B cell (primary cell): Measurements from ENCODE around the gene TOM1L2. TPM values are rescaled to one million over a fixed set of nuclear protein-coding genes. Genes with fewer than 3 reads are reported as not detected.

Source experiments
- ATAC-seq: fragments of 200-7000 bp; cut with Tn5 transposase; one replicate; pipeline ENCODE4 v1.10.0; 2021; ENCODE audit warnings: low read depth, mild to moderate bottlenecking, moderate number of reproducible peaks, moderate library complexity
- CTCF ChIA-PET: fragments of 350-600 bp; sonication (Branson Sonifier 250); formaldehyde crosslinking; loops from one replicate; lab custom pipeline; 2021; ENCODE audit warnings: antibody characterized with exemption, inconsistent platforms; lab: Charles Lee
- POLR2A ChIA-PET: fragments of 350-600 bp; sonication (Branson Sonifier 250); formaldehyde crosslinking; loops from one replicate; lab custom pipeline; 2021; ENCODE audit warnings: antibody characterized with exemption; lab: Charles Lee
- DNase-seq: peaks from one replicate; pipeline ENCODE4 v3.0.0; 2013
- H2AFZ ChIP-seq: 2 replicates; pipeline ENCODE4 v1.6.1; 2012; ENCODE audit warnings: mild to moderate bottlenecking, low read depth, low read length; ENCODE audit not compliant: insufficient read depth, poor library complexity, severe bottlenecking
- H3K27ac ChIP-seq, 2 donors: 1 replicate in 1 of 2; 2 replicates in 1 of 2; pipeline ENCODE4 v1.5.1; 2012 to 2013; ENCODE audit warnings: low read length in 2 of 2, mild to moderate bottlenecking in 2 of 2, moderate library complexity in 1 of 2
- H3K27me3 ChIP-seq, 4 experiments: fragments of 200-600 bp in 1 of 4; sonication (generic) in 1 of 4; replicated peaks in 1 of 4; 1 replicate in 2 of 4; 2 replicates in 2 of 4; pipeline versions ENCODE4 v1.6.1 to v1.7.0; 2013 to 2016; ENCODE audit warnings: low read length in 3 of 4, mild to moderate bottlenecking in 2 of 4, mixed read lengths in 1 of 4, moderate library complexity in 1 of 4; ENCODE audit not compliant: insufficient read depth in 4 of 4, control insufficient read depth in 3 of 4; ENCODE audit errors: control extremely low read depth in 1 of 4
- H3K36me3 ChIP-seq, 2 experiments: replicated peaks in 1 of 2; 1 replicate in 1 of 2; 2 replicates in 1 of 2; pipeline versions ENCODE4 v1.6.1 to v1.7.1; 2013; ENCODE audit warnings: low read length in 1 of 2; ENCODE audit not compliant: insufficient read depth in 2 of 2, control insufficient read depth in 1 of 2; ENCODE audit errors: control extremely low read depth in 1 of 2, extremely low read depth in 1 of 2
- H3K4me1 ChIP-seq, 2 donors: fragments of 200-600 bp in 1 of 2; sonication (generic) in 1 of 2; 1 replicate in 1 of 2; 2 replicates in 1 of 2; pipeline versions ENCODE4 v1.5.1 to v1.6.1; 2013 to 2017; ENCODE audit warnings: low read length in 2 of 2; ENCODE audit not compliant: control insufficient read depth in 2 of 2, insufficient read depth in 2 of 2
- H3K4me2 ChIP-seq: replicated peaks from 2 replicates; pipeline ENCODE3; 2012; ENCODE audit warnings: mild to moderate bottlenecking, low read depth, low read length; ENCODE audit not compliant: poor library complexity, severe bottlenecking
- H3K4me3 ChIP-seq, 5 experiments: fragments of 200-600 bp in 1 of 5; sonication (generic) in 1 of 5; 1 replicate in 3 of 5; 2 replicates in 2 of 5; pipeline versions ENCODE4 v1.5.1 to v1.7.0; 2011 to 2016; ENCODE audit warnings: low read length in 4 of 5, mild to moderate bottlenecking in 4 of 5, low read depth in 2 of 5, control low read depth in 1 of 5, moderate library complexity in 1 of 5; ENCODE audit not compliant: insufficient read depth in 1 of 5; ENCODE audit errors: control extremely low read depth in 1 of 5, extremely low read depth in 1 of 5
- H3K79me2 ChIP-seq: fragments of 200-600 bp; sonication (generic); one replicate; pipeline ENCODE4 v1.6.0; 2016; ENCODE audit warnings: low read length; ENCODE audit not compliant: control insufficient read depth, insufficient read depth
- H3K9ac ChIP-seq: fragments of 200-600 bp; sonication (generic); 2 replicates; pipeline ENCODE4 v1.6.1; 2017; ENCODE audit warnings: mild to moderate bottlenecking, low read length, moderate library complexity
- H3K9me3 ChIP-seq, 3 donors: one replicate each; pipeline versions ENCODE4 v1.6.1 to v1.7.1; 2013; ENCODE audit warnings: low read length in 2 of 3; ENCODE audit not compliant: control insufficient read depth in 2 of 3, insufficient read depth in 1 of 3; ENCODE audit errors: control extremely low read depth in 1 of 3
- H4K20me1 ChIP-seq: 2 replicates; pipeline ENCODE4 v1.6.0; 2012; ENCODE audit warnings: mild to moderate bottlenecking, low read length; ENCODE audit not compliant: insufficient read depth, control insufficient read depth, poor library complexity, severe bottlenecking
- H3K27ac Mint-ChIP-seq: one replicate; pipeline ENCODE4 v1.8.0; 2021; ENCODE audit warnings: mixed read lengths
- H3K27me3 Mint-ChIP-seq: one replicate; pipeline ENCODE4 v1.8.0; 2021; ENCODE audit warnings: mixed read lengths
- H3K4me1 Mint-ChIP-seq: one replicate; pipeline ENCODE4 v1.8.0; 2021; ENCODE audit warnings: mixed read lengths
- H3K4me3 Mint-ChIP-seq: one replicate; pipeline ENCODE4 v1.8.0; 2021; ENCODE audit warnings: mixed read lengths
- H3K9me3 Mint-ChIP-seq: one replicate; pipeline ENCODE4 v1.8.0; 2022; ENCODE audit warnings: mixed read lengths; ENCODE audit not compliant: insufficient read depth
- CTCF ChIP-seq: fragments of 200-600 bp; IDR thresholded peaks from one replicate; pipeline ENCODE4 v1.8.0; 2022; ENCODE audit warnings: antibody characterized with exemption, mild to moderate bottlenecking
- EZH2 ChIP-seq: IDR thresholded peaks from 2 replicates; pipeline ENCODE4 v1.6.1; 2012; ENCODE audit warnings: borderline replicate concordance, low read depth, mild to moderate bottlenecking, moderate library complexity, low read length; ENCODE audit not compliant: insufficient read depth, poor library complexity, severe bottlenecking
- WGBS: methylation state at CpG from one replicate; pipeline ENCODE4 v1.1.5; 2013; ENCODE audit warnings: missing lambda C conversion rate; ENCODE audit not compliant: insufficient coverage; 5-methylcytosine and 5-hydroxymethylcytosine counted together
- intact Hi-C: fragments of 100-400 bp; cut with micrococcal nuclease; formaldehyde crosslinking; loops from one replicate; pipeline ENCODE4 v1.10.0; 2022
- polyA plus RNA-seq: library from polyadenylated mRNA; depleted of rRNA; stranded (reverse); fragments of >200 nt; gene quantifications from 2 replicates; pipeline ENCODE4 v1.2.3, GENCODE V29; 2012
- total RNA-seq, 2 donors: library from RNA; stranded (reverse); fragments of 120-200 nt in 1 of 2; gene quantifications; 1 replicate in 1 of 2; 2 replicates in 1 of 2; pipeline versions ENCODE4 v1.2.3 to v1.2.4, GENCODE V29; 2013 to 2022

TOM1L2 gene
- total and polyA plus RNA-seq, 2 donors (not counting 1 experiment from before 2014, with no cell fraction given) = 25.1 to 29.7 TPM

DNA sequence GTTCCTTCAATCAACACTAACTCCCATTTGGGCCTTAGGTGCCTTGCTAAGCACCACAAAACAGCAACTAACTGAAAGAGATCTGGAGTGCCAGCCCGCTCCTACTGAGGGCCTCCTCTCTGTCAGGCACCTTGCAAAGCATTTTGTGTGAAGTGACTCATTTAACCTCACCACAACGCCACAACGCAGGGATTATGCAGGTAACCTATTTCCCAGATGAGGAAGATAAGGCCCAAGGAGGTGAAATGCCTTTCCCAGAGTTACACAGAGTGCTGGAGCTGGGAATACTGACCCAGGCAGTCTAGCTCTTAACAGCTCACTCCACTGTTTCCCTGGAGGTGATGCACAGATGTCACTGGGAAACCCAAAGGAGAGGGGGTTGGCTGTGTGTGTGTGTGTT, 33.3 kb upstream of the TOM1L2 start:
- ATAC-seq (no peak), DNase-seq (no peak)
- Mint-ChIP-seq H3K4me3 (no peak overlapping the region), H3K9me3 (no peaks in the 10 kb centered on the region), H3K4me1 (peaks cover 10% of the 10 kb centered on the region), H3K27ac (peak overlapping the region; percentile 1), H3K27me3 (no peaks in the 10 kb centered on the region)
- Histone ChIP-seq H3K4me1 (no peaks in the 10 kb centered on the region), H4K20me1 (no peaks in the 10 kb centered on the region), H3K9ac (no peak overlapping the region), H3K9me3 (no peaks in the 10 kb centered on the region), H2AFZ (no peak overlapping the region), H3K36me3 (peaks cover 0 to 37% of the 10 kb centered on the region in 2 experiments), H3K4me3 (no peak overlapping the region), H3K4me2 (no peak overlapping the region), H3K79me2 (no peaks in the 10 kb centered on the region), H3K27me3 (no peaks in the 10 kb centered on the region), H3K27ac (no peak overlapping the region)
- ChIA-PET CTCF (no interaction called here), POLR2A (no interaction called here)
- intact Hi-C loops = no loop called here
- WGBS = 92% methylated on average over 3 of the region's 3 CpGs
- TF ChIP-seq EZH2 (no peak), CTCF (no peak)

DNA sequence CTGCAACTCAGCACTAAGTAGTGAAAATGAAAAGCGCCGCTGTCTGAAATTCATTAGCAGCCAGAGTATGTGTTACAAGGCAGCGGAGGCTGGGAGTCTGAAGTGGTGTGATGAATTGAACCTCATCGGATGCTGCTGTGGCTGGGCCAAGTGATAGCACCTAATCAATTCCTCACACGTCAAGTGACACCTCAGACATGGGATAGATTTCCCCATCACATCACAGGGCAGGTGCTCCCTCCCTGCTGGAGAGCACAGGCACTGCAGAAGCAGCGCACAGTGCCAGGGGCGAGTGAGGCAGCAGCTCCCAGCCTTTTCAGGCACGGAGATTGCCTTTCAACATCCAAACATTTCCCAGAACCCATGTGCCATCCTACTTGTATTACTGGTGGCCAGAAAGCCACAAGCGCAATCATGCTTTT, 32.7 kb upstream of the TOM1L2 start:
- DNase-seq = no peak
- H2AFZ ChIP-seq = no peak overlapping the region
- no peaks in the 10 kb centered on the region for H3K27me3 ChIP-seq
- H4K20me1 ChIP-seq = no peaks in the 10 kb centered on the region
- Mint-ChIP-seq H3K27ac (no peak overlapping the region), H3K4me1 (peaks cover 10% of the 10 kb centered on the region), H3K9me3 (no peaks in the 10 kb centered on the region), H3K27me3 (no peaks in the 10 kb centered on the region), H3K4me3 (no peak overlapping the region)
- no peak overlapping the region for H3K27ac ChIP-seq
- ChIA-PET CTCF (no interaction called here), POLR2A (no interaction called here)
- H3K4me2 ChIP-seq = no peak overlapping the region
- H3K9ac ChIP-seq = no peak overlapping the region
- intact Hi-C loops = no loop called here
- H3K9me3 ChIP-seq = no peaks in the 10 kb centered on the region
- no peaks in the 10 kb centered on the region for H3K79me2 ChIP-seq
- WGBS = 100% methylated on average over 6 of the region's 9 CpGs
- ATAC-seq = no peak
- no peaks in the 10 kb centered on the region for H3K4me1 ChIP-seq
- peaks cover 0 to 33% of the 10 kb centered on the region in 2 experiments for H3K36me3 ChIP-seq
- H3K4me3 ChIP-seq = no peak overlapping the region
- TF ChIP-seq EZH2 (no peak), CTCF (no peak)
